Left forelimb (tissue), 1 donor: ENCODE results near the gene EYA2.
"Not testable (repeated sequence)": the region's sequence is repeated elsewhere in the genome, so short reads cannot be mapped to it uniquely, and the experiment has no call there.

Experiments used
- DNase-seq: peaks from one replicate; pipeline ENCODE4 v3.0.0-alpha.2; 2018; ENCODE audit warnings: low spot score

The EYA2 gene

DNA sequence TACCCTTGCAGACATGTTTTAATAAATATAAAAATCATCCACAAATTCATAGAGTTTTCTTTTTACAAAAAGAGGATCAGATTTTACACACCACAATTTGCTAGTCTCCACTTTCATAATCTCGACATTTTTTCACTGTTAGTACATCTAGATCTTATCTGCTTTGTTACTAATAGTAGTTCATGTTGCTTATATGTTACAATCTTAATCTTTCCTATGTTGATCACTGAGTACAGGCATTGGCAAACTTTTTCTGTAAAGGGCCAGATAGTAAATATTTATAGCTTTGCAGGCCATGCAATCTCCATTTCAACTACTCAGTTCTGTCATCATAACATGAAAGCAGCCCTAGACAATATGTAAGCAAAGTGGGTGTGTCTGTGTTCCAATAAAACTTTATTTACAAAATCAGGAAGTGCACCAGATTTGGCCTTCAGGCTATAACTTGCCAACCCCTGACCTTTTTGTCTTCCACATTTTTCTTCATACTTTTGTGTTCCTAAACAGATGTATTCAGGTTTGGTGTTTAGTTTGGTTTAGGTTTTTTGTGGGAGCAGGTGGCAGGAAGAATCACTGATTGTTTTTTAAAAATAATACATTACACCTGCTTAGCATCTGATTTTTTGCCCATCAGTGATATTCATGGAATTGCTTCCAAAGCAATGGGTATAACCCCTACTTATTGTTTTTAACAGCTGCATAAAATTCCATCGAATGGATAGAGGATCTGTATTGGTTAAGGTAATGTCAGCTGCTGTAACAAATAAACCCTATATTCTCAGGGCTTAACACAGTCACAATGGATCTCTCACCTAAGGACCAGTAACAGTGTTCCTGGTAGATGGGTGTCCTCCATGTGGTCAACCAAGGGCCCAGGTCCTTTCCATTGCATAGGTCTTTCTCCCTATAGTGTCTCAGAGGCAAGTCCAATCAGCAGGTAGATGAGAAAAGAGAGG is 61.2 kb downstream of the EYA2 start:
- DNase-seq: no peak

DNA sequence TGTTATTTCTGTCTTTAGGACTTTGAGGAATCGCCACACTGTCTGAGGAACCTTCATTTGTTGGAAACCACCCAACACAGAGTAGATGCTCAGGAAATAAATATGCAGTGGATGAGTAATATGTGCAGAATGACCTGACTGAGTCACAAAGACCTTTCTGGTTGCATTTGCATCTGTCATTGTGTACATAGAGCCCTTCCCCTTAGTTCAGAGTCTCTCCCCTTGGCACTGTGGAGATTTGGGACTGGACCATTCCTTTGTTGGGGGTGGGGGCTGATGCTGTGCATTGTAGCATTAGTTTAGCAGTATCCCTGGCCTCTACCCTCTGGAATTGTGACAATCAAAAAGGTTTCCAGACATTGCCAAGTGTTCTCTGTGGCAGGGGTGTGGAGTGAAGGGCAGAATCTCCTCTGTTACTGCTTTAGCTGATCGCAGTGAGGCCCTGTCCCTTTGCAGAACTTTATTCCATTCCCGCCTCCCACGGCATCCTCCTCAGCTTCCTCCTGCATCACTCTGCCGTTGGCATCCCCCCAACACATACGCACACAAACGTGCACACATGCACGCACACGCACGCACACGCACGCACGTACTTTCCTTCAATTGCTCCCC is 64.5 kb downstream of the EYA2 start:
- DNase-seq: no peak

DNA sequence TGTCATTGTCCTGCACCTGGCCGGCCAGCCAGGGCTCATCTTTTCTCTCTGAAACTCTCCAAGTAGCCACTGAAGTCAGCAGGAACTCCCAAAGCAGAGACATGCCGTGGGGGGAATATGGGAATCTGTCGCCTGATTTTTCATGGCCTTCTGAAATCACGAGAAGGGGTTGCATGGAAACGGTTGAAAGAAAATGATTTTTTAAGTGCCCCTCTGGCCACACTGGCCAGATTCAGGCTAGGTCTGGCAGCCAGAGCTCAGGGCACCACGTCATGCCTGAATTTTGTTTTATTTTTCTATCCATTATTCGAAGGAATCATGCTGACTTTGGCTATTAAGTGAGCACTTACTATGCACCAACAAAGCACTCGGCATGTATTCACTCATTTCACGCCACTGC is 65.2 kb downstream of the EYA2 start:
- DNase-seq: no peak

DNA sequence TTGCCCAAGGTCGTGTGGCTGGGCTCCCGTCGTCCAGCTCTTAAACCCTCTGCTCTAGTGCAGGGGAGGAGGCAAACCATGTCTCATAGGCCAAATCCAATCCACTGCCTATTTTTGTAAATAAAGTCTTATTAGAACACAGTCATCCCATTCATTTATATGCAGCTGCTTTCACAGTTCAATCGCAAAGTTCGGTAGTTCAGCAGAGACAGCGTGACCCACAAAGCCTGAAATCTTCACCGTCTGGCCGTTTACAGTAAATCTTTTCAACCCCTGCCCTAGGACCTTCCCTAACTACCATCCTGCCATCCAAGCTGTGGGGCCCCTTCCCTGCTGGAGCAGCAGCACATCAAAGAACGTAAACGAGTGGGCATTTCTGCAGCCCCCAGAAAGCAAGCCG is 65.9 kb downstream of the EYA2 start:
- DNase-seq: peak; percentile 17

DNA sequence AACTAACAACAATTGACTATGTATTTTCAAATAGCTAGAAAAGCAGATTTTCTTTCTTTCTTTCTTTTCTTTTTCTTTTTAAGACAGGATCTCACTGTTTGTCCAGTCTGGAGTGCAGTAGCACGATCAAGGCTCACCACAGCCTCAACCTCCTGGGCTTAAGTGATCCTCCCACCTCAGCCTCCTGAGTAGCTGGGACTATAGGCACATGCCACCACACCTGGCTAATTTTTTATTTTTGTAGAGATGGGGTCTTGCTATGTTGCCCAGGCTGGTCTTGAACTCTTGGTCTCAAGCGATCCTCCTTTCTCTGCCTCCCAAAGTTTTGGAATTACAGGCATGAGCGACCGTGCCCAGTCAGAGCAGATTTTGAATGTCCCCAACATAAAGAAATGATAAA is 67.3 kb downstream of the EYA2 start:
- DNase-seq: not testable (repeated sequence)

DNA sequence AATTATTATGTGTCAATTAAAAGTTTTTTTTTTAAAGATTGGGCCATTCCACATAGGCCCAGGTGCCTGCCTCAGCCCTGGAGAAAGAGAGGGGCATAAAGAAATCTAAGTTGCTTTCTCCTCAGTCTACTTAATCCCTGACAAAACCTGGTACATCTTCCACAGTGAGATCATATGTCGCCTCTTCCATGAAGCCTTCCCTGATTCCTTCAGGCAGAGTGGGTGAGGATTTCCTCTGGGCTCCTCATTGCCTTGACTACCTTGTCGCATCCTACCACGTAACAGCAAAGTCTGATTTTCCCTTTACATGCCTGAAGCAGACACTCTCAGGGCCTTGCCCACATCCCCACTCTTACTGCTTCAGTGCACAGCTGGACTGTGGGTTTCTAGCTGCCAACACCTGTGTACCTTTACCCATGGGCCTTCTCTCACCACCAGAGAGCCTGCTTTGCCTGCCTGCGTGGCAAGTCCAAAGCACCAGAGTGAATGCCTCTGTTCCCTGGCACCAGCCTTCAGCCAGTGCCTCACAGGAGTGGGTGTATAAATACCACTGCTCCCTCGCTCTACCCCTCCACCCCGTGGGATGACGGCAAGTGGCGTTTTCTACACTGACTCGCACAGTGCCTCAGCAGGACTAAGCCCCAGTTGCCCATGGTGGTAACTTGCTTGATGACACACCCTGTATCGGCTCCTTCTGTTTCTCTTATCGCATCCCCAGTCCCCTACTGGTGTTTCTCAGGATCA is 68.0 kb downstream of the EYA2 start:
- no peak for DNase-seq

DNA sequence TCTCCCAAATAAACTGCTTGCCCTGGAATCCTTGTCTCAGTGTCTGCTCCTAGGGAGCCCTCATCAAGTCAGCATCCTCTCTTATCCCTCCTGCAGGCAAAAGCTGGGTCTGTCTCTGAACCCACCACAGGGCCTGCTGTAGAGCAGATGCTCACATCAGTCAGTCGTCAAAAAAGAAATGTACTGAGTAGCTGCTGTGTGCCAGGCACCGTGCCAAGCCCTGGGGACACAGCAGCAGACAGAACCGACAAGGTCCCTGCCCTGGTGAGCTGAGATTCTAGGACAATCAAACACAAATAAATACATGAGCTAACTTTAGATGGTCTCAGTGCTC is 68.5 kb downstream of the EYA2 start:
- DNase-seq: no peak

DNA sequence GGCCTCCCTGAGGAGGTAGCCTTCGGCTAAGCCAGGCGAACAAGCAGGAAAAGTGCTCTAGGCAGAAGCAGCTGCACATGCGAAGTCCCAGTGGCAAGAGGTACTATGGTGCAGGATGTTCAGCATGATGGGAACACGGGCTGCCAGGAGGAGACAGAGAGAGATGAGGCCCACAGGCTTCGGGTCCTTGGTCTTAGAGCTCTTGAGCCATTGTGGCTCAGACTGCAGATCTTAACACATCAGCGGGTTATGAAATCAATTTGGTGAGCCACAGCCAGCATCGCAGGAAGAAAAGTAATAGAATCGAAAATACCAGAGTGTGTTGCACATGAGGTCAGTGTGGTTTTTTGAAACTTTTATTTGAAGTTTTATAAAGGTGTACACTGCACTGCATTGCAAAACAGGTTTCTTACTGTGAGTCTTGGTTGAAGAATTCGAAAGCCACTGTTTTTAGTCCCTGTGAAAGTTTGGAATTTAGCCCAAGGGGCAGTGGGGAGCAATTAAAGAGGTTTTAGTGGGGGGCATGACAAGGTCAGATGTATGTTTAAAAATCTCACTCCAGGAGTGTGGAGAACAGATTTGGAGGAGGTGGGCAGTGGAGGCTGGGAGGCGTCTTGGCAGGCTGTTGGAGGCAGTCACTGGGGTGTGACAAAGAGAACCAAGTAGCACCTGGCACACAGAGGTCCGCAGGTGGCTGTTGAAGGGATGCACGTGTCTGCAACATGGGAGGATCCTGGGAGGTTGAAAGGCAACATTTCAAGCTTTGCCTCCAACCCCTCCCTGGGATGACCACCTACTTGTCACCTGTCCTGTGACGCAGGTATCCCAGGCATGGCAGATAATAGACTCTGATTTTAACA is 69.3 kb downstream of the EYA2 start:
- no peak for DNase-seq

DNA sequence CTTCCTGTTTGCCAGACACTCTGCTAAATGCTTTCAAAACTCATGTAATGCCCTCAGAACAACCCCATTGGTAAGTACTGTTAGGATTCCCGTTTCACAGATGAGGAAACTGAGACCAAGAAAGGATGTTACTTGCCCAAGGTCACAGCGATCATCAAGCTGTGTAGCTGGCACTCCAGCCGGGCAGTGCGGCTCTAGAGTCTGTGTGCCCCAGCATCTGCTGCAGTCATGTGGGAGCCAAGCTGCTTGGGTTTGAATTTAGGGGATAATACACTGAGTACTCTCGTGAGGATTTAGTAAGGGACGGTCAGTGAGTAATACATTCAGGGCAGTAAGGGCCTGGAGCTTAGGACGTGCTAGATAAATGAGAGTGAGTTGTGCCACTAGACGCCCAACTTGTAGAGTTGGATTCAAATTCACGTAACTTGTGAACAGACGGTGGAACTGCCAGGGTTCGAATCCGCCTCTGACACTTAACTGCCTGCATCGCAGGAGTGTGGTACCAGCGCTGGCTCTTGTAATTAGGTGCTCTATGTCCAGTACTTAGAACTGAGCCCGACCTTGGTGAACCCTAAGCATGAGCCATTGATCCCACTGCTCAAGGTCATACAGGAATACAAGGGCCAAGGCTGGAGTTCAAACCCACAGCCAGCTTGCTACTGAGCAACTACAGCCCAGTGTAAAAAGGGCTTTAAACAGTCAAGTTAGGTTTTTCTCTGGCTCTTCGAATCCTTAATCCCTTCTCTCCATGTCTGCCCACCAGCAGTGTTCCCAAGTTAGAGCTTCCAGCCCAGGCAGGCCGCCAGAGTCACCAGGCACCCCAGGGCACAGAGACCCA is 70.2 kb downstream of the EYA2 start:
- no peak for DNase-seq

DNA sequence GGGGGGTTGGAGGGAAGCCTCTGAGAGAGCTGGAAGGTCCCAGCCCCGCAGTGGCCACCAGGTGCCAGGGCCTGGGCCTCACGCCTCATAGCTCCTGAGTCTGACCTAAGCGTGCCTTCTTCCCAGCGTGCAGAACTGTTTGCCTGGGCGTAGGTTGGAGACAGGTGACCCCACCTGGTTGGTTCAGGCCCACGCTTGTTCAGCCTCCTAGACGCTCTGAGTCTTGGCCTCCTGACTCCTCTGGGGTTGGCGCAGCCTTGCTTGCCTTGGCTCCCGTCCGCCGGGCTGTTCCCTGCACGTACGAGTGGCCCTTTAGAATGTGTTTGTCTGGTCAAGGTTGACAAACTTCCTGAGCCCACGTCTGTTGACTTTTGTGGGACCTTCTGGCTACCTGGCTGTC is 70.8 kb downstream of the EYA2 start:
- no peak for DNase-seq

DNA sequence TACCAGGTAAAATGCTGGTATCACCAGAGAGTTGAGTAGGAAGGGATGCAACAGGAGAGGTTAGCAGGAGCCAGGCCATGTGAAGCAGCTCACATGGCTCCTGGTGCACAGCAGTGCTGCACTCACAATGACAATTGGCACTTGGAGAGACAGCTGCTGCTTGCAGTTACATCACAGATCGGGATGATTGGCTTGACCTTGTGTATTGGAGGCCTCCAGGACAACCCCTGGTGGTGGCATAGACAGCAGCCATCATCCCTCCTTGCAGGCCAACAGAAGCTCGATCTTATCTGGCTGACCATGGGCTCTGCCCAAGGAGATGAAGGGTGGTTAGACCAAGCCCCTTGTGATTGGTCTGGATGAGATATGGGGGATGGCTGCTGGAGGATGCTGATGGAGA is 73.0 kb downstream of the EYA2 start:
- DNase-seq: no peak

DNA sequence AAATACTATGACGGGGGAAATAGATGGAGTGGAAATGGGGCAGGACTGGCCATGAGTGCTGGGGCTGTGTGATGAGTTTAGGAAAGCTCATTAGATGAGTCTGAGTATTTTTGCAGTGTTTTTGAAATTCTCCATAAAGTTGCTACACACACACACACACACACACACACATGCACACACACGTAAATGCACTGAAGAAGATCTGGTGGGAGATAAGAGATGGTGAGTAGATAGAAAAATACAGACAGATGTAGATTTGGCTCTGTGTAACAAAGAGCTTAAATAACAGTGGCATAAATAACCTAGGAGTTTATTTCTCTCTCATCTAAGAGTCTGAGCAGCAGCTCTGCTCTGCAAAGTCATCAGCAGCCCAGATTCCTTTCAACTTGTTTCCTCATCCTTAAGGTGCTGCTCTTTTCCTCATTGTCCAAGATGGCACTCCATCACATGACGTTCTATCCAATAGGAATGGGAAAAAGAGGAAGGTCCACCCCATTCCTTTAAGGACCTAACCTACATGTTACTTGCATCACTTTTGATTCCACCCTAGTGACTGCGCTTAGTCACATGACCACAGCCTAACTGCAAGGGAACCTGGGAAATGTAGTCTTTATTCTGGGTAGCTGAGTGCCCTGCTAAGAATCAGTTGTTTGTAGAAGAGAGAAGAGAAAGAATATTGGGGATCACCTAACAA is 76.4 kb downstream of the EYA2 start:
- no peak for DNase-seq

DNA sequence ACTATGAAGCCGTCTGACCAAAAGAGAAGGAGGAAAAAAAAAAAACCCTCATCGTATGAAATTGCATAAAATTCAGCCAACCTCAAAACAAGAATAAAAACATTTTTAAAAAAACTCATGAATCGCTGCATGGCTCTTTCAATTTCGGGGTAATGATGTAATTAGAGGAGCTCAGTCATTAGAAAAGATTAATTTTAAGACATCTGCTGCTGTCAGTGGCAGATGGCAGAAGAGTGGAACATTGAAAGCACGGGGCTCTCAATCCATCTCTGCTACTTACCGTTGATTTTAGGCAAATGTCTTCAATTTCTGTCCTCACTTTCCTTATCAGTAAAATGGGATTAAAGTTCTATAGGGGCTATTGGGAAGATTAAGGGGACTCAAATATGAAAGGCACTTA is 79.1 kb downstream of the EYA2 start:
- DNase-seq: no peak

DNA sequence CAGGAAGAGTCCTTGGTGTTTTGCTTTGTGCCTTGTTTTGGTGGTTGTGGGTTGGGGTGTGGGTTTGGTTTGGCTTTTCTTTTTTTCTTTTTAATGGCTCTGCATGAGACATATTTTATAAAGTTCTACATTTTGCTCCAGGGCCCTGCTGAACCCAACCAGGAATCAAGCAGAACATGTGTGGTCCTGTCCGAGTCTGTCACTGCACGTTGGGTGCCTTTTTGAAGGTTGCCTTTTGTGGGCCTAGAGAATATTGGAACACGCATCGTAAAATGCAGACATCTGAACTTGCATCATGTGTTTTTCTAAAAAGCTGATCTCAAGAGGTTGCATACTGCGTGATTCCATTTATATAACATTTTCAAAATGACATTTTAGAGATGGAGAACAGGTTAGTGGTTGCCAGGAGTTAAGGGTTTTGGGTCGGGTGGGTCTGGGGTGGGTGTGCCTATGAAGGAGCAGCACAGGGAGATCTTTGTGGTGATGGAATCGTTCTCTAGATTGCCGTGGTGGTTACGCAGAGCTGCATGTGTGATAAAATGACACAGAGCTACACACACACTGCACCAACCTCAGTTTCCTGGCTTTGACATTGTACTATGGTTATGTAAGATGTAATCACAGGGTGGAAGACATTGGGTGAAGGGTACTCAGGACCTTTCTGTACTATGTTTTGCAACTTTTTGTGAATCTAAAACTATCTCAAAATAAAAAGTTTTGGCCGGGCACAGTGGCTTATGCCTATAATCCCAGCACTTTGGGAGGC is 80.2 kb downstream of the EYA2 start:
- no peak for DNase-seq

DNA sequence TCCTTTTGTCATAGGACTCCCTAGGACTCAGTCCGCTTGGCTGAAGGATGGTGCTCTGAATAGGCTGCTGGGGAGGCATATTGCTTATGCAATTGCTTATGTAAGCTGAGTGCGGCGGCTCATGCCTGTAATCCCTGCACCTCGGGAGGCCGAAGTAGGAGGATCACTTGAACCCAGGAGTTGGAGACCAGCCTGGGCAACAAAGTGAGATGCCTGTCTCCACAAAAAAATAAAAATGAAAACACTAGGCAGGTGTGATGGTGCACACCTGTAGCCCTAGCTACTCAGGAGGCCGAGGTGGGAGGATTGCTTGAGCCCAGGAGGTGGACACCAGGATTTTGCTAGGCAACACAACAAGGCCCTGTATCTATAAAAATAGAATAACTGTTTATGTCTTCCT is 81.3 kb downstream of the EYA2 start:
- no peak for DNase-seq

DNA sequence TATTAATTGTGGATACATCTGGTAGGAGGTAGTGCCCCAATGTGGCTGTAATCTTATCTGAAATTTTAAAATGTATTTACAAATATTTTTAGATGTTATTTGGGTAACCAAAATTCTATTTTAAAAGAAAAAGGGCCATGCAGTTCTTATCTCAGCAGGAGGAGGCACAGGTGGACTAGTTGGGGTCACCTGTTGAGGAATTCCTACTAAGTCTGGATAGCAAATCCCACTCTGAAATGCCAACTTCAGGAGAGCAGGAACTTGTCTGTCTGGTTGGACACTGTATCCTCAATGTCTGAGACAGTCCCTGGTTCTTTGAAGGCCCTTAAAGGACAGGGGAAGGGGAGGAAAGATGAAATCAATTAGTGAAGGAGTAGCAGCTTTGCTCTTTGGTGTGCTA is 82.6 kb downstream of the EYA2 start:
- no peak for DNase-seq

DNA sequence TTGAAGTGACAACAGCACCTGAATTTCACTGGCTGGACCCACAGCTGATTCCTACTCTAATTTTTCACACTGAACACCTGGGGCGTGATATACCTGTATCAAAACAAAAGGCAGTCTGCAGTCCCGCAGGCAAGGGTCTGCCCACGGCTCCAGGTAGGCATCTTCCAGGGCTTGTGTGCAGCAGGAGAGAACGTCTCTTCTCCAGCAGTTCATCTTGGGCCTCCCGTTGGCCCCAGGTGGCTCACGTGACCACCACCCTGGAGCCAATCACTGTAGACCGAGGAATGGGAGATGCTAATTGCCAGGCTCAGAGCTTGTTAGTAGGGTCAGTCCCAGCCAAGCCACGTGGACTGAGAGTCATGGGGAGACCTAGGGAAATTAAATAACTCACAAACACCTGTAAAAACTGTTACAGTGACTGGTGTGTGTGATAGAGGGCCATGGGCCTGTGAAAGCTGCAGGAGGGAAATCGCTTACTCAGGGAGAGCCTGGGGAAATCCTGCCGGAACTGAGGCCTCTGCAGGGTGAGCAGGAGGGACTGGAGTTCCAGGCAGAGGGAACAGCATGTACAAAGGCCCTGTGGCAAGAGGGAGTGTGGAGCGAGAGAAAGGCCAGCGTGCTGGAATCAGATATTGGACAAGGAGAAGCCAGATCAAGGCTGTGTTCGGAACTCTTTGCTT is 83.4 kb downstream of the EYA2 start:
- DNase-seq: no peak

DNA sequence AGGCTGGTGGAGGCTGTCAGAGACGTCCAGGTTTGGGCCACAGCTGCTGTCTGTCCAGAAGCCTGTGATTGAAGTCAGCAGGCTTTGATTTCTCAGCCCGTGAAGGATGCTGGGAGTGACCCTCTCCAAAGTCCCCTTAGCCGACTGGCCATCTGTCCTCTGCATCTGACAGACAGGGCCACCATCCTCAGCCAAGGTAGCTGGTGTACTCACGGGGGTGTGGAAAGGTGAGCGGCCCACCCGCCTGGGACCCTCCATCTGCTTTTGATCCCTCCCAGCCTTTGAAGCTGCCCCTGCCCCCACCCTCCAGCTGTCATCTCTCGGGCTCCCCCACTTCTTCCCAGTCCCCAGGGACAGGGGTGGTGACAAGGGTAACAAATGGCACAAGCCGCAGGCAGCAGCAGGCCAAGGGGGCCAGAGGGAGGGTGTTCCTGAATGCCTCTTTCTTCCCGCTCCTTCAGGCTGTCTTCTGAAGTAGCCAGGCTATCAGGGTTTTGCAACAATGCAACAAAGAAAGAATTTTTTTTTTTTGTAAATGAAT is 84.4 kb downstream of the EYA2 start:
- no peak for DNase-seq
